Measurements from ENCODE around the gene P2RY11. TPM values are rescaled to one million over a fixed set of nuclear protein-coding genes. Genes with fewer than 3 reads are reported as not detected.

P2RY11 gene
- total RNA-seq, 1 experiment from 2014 or later, result 43.8 TPM

DNA sequence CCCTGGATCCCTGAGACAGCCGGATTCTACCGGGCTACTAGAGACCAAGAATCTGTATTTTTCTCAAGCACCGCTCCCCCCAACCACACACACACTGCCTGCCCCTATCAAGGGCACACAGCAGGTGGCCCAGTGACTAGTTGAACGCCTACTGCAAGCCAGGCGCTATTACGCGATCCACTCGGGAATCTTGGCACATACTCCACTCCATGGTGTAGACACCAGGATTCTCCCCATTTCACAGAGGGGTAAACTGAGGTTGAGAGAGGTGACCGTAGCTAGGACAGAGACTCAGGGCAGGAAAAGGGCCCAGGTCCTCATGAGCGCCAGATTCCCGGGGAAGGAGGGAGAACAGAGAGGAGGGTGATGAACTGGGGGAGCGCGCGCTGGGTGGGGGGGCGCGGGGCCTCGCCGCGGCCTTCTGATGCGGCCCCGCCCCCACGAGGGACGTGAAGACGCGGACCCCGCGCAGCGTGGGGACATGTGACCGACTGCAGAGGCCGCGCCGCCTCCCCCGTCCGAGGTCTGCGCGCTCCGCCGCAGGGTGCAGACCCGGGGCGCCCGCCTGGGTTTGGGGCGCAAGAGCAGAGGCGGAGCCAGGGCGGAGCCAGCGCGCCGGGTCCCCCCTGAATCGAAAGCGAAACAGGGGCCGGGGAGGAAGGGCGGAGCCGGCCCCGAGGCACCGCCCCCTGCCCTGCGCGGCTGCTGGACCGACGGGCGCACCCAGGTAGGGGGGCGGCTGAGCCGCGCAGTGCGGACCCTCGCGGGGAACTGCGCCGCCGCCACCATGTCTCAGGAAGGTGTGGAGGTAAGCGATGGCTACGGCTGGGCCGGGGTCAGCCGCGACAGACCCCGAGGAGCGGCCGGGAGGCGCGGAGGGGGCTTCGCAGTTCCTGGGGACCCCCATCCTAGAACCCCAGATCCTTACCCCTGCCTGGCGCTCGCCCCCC, 25.6 kb upstream of the P2RY11 start, which contains the start of gene SHFL:
TSS of gene SHFL (plus strand) at position 677 of the 950 bp plus-strand sequence. CDS start at position 788, 111 bp downstream.
- no peak for DNase-seq (ENCODE audit: low read depth, low spot score)
- peak within 1 kb of the TSS; percentile 65 for H2AFZ ChIP-seq (ENCODE audit: low read depth, low read length, poor library complexity, severe bottlenecking)

DNA sequence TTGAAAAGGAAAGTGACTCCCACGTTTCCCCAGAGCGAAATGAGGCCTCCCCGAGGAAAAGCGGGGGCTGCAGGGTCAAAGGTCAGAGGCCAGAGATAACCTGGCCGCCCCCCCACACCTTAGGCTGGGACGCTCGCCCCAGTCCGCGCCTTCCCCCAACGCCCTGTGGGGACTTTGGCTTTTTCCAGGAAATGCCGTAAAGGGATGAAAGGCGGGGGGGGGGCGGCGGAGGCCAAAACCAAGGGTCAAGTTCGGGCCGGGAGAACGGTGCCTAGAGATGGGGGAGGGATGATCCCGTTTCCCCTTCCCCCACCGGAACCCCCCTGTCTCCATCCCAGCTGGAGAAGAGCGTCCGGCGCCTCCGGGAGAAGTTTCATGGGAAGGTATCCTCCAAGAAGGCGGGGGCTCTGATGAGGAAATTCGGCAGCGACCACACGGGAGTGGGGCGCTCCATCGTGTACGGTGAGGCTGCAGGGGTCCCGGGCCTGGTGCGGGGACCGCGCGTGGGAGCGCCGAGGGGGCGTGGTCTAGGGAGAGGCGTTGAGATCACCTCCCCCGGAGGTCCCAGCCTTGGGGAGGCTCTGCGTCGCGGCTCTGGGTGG, 24.8 kb upstream of the P2RY11 start:
- no peak for ATAC-seq
- Histone ChIP-seq H4K20me1 (ENCODE audit: insufficient read depth) (no peaks in the 10 kb centered on the region), H3K9ac (ENCODE audit: low read length) (peak overlapping the region; percentile 66), H3K4me3 (replicated peaks in 1 of 2; ENCODE audit: low read depth in 1 of 2, low read length in 2 of 2) (peak overlapping the region; percentile 75 to 85), H3K4me2 (ENCODE audit: low read length) (peak overlapping the region; percentile 96), H2AFZ (ENCODE audit: low read depth, low read length, poor library complexity, severe bottlenecking) (no peak overlapping the region), H3K79me2 (ENCODE audit: insufficient read depth, low read length) (no peaks in the 10 kb centered on the region), H3K4me1 (ENCODE audit: control insufficient read depth in 1 of 2, insufficient read depth in 2 of 2, low read length in 2 of 2) (peaks cover 0 to 14% of the 10 kb centered on the region in 2 experiments; a peak in 2 of 4 replicates), H3K9me2 (ENCODE audit: insufficient read depth) (no peaks in the 10 kb centered on the region), H3K27me3 (ENCODE audit: insufficient read depth, low read length) (no peaks in the 10 kb centered on the region), H3K27ac (ENCODE audit: low read depth, low read length) (peak overlapping the region; percentile 54; the same call in 1 of the 2 replicates), H3K36me3 (ENCODE audit: control insufficient read depth in 1 of 2, insufficient read depth in 2 of 2, low read length in 2 of 2) (no peaks in the 10 kb centered on the region), H3K9me3 (ENCODE audit: control insufficient read depth in 1 of 2, insufficient read depth in 1 of 2, low read depth in 1 of 2, low read length in 2 of 2) (no peaks in the 10 kb centered on the region)
- CTCF ChIA-PET, result no interaction called here
- RAD21 ChIA-PET (ENCODE audit: low non-redundant PET in 1 of 2, low total read pairs in 2 of 2, uncharacterized antibody in 2 of 2, unreplicated experiment in 2 of 2), result no interaction called here
- intact Hi-C loops (cut with micrococcal nuclease), result no loop called here
- POLR2A ChIA-PET, result no interaction called here
- no TSS peak for BruUV-seq (replicated peaks)
- DNase-seq (ENCODE audit: low read depth, low spot score), result no peak
- TF ChIP-seq, protein P1, sequence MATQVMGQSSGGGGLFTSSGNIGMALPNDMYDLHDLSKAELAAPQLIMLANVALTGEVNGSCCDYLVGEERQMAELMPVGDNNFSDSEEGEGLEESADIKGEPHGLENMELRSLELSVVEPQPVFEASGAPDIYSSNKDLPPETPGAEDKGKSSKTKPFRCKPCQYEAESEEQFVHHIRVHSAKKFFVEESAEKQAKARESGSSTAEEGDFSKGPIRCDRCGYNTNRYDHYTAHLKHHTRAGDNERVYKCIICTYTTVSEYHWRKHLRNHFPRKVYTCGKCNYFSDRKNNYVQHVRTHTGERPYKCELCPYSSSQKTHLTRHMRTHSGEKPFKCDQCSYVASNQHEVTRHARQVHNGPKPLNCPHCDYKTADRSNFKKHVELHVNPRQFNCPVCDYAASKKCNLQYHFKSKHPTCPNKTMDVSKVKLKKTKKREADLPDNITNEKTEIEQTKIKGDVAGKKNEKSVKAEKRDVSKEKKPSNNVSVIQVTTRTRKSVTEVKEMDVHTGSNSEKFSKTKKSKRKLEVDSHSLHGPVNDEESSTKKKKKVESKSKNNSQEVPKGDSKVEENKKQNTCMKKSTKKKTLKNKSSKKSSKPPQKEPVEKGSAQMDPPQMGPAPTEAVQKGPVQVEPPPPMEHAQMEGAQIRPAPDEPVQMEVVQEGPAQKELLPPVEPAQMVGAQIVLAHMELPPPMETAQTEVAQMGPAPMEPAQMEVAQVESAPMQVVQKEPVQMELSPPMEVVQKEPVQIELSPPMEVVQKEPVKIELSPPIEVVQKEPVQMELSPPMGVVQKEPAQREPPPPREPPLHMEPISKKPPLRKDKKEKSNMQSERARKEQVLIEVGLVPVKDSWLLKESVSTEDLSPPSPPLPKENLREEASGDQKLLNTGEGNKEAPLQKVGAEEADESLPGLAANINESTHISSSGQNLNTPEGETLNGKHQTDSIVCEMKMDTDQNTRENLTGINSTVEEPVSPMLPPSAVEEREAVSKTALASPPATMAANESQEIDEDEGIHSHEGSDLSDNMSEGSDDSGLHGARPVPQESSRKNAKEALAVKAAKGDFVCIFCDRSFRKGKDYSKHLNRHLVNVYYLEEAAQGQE (IDR thresholded peaks at IDR 0.05; ENCODE audit: low read depth), result no peak
- TF ChIP-seq TCF7L2 (IDR thresholded peaks at IDR 0.05; ENCODE audit: borderline replicate concordance, extremely low read depth, insufficient read depth, insufficient read length), result no peak
- TF ChIP-seq ZNF274 (IDR thresholded peaks at IDR 0.05; ENCODE audit: low read depth, low read length), result no peak
- no peak for TF ChIP-seq EGR1 (IDR thresholded peaks at IDR 0.05; ENCODE audit: low read depth)
- TF ChIP-seq ZBTB33 (IDR thresholded peaks at IDR 0.05; ENCODE audit: extremely low read depth, insufficient replicate concordance, low read length), result no peak
- TF ChIP-seq SP1 (IDR thresholded peaks at IDR 0.05; ENCODE audit: low read depth), result no peak

More for the DNA sequence above, 25.6 kb upstream of the P2RY11 start, which contains the start of gene SHFL:
- POLR2A ChIA-PET, result no interaction called here
- H3K9ac ChIP-seq (ENCODE audit: low read length), result peak within 1 kb of the TSS; percentile 66
- H3K79me2 ChIP-seq (ENCODE audit: insufficient read depth, low read length), result no peaks in the 10 kb centered on the region
- RAD21 ChIA-PET (ENCODE audit: low non-redundant PET in 1 of 2, low total read pairs in 2 of 2, uncharacterized antibody in 2 of 2, unreplicated experiment in 2 of 2), result no interaction called here
- H4K20me1 ChIP-seq (ENCODE audit: insufficient read depth), result no peaks in the 10 kb centered on the region
- H3K4me1 ChIP-seq (ENCODE audit: control insufficient read depth in 1 of 2, insufficient read depth in 2 of 2, low read length in 2 of 2), result peaks cover 0 to 14% of the 10 kb centered on the region in 2 experiments; a peak in 2 of 4 replicates
- BruUV-seq (replicated peaks), result no TSS peak
- no peaks in the 10 kb centered on the region for H3K36me3 ChIP-seq (ENCODE audit: control insufficient read depth in 1 of 2, insufficient read depth in 2 of 2, low read length in 2 of 2)
- CTCF ChIA-PET, result no interaction called here
- no peaks in the 10 kb centered on the region for H3K27me3 ChIP-seq (ENCODE audit: insufficient read depth, low read length)
- H3K4me2 ChIP-seq (ENCODE audit: low read length), result peak within 1 kb of the TSS; percentile 96
- intact Hi-C loops (cut with micrococcal nuclease), result no loop called here
- no peaks in the 10 kb centered on the region for H3K9me3 ChIP-seq (ENCODE audit: control insufficient read depth in 1 of 2, insufficient read depth in 1 of 2, low read depth in 1 of 2, low read length in 2 of 2)
- no peaks in the 10 kb centered on the region for H3K9me2 ChIP-seq (ENCODE audit: insufficient read depth)
- peak within 1 kb of the TSS; percentile 75 to 85 for H3K4me3 ChIP-seq (replicated peaks in 1 of 2; ENCODE audit: low read depth in 1 of 2, low read length in 2 of 2)
- peak within 1 kb of the TSS; percentile 54; the same call in 1 of the 2 replicates for H3K27ac ChIP-seq (ENCODE audit: low read depth, low read length)
- TF ChIP-seq ZFX (IDR thresholded peaks at IDR 0.05) (0 out of 2 replicates have a peak, but pooled peaks have one; percentile 15), FOSL1 (IDR thresholded peaks at IDR 0.05; ENCODE audit: low read depth) (no peak), TCF7L2 (IDR thresholded peaks at IDR 0.05; ENCODE audit: borderline replicate concordance, extremely low read depth, insufficient read depth, insufficient read length) (peak; percentile 17), MAX (IDR thresholded peaks at IDR 0.05) (peak; percentile 41; the same call in 1 of the 2 replicates), EZH2 (IDR thresholded peaks at IDR 0.05) (no peak), POLR2AphosphoS5 (IDR thresholded peaks at IDR 0.05; ENCODE audit: low read depth, low read length) (peak; percentile 66), SIN3A (IDR thresholded peaks at IDR 0.05; ENCODE audit: low read depth) (no peak)
- ATAC-seq, result peak; percentile 91
